NCI-H146 treated with DMSO at 0.1 percent for 48 hours (cell line): ENCODE results near the gene VAV1.
"Not testable (repeated sequence)": the region's sequence is repeated elsewhere in the genome, so short reads cannot be mapped to it uniquely, and the experiment has no call there.

ENCODE experiments used
- DNase-seq: peaks from one replicate; lab custom pipeline; 2025; ENCODE audit not compliant: unreplicated experiment; lab: John Stamatoyannopoulos, UW

Gene VAV1

DNA sequence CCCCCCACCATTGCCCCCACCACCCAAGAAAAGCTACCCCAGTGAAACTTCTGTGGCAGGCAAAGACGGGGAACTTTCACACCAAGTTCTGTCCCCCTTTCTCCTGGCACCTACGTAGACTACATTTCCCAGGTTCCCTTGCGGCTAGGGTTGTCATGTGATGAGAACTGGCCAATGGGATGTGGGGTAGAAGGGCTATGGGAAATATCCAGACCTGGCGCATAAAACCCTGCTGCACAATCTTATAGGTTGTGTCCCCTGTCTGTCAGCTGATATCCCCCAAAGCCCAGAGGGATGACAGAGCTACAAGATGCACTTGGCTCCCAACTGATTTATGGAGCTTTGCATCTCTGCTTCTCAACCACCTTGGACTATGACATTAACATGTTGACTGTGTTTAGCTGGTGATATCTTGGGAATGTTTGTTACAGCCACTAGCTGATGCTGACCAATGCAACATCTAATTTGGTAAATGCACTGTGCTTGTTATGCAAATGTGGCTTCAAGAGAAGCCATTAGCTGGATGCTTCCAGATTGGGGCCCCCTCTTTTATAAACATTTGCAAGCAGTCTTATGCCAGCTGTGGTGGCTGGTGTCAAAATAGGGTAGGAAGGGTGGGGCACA, 11.3 kb upstream of the VAV1 start:
- no peak for DNase-seq

DNA sequence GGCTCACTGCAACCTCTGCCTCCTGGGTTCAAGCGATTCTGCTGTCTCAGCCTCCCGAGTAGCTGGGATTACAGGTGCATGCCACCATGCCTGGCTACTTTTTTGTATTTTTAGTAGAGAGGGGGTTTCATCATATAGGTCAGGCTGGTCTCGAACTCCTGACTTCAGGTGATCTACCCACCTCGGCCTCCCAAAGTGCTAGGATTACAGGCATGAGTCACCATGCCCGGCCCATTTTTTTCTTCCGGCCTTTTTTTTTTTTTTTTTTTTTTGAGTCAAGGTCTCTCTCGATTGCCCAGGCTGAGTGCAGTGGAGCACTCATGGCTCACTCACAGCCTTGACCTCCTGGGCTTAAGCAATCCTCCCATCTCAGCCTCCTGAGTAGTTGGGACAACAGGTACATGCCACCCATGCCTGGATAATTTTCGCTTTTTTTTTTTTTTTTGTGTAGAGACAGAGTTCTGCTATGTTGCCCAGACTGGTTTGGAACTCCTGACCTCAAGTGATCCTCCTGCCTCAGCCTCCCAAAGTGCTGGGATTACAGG, 10.2 kb upstream of the VAV1 start:
- DNase-seq: not testable (repeated sequence)

DNA sequence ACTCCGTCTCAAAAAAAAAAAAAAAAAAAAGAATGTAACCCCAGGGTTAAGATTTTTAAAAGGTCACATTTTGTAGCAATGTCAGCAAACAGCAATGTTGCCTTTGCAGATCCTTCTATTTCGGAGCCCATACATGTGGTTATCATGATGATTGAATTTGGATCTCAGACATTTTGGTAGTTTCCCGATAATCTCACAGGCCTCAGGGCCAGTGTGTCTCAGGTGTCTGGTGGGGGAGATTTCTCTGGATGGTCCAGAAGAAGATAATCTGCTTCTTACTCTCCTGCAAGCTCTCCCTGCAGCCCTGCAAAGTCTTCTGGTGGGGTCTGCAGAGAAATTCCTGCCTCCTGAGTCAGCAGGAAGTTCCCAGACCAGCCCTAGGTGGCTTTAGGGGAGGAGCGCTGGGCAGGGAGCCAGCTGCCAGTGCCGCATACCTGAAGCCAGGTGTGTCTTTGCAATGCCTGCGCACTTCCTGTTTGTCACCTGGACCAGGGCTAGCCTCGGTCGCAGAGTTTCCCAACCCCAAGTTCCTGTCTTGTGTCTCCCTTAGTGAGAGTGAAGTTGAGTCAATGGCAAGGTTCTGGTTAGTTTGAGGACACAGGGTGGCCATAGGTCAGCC, 6.7 kb upstream of the VAV1 start:
- DNase-seq: peak; percentile 37

DNA sequence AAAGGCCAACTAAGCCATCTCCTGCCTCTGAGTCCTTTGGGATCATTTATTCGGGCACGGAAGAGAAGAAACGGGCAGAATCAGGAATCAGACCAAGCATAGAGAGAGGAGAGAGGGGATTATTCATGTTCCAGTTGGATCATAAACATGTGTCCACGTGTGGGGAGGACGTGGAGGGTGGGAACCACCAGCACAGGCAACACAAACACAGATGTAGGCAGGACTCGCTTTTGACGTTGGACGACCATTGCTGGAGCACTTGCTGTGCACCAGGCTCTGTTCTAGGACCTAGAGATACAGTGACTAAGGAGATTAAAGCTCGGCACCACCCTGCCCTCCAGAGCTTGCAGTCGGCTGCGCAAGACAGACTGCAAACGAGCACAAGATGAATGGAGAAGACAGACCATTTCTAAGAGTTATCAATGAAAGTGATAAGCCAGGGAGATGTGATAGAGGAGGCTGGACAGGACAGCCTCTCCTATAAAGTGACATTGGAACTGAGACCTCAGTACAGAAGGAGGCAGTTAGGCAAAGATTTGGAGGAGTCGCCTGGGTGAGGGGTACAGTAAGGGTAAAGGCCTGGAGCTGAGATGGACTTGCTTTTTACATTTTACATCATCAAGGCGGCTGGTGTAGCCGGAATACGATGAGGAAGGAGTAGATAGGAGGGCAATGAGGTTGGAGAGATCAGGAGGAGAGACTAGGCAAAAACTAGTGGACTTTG, 6.0 kb upstream of the VAV1 start:
- no peak for DNase-seq

DNA sequence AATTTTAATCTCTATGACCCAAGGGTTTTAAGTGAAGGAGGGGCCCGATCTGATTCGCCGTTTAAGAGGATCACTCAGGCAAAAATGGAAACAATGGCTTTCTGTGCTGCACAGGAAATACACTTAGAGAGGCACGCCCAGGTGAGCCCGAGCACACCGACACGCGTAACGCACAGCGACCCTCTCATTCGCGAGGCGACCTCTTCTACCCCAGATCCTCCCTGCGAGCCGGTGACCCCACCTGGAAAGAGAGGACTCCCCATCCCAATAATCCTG, 5.5 kb upstream of the VAV1 start:
- peak; percentile 14 for DNase-seq

DNA sequence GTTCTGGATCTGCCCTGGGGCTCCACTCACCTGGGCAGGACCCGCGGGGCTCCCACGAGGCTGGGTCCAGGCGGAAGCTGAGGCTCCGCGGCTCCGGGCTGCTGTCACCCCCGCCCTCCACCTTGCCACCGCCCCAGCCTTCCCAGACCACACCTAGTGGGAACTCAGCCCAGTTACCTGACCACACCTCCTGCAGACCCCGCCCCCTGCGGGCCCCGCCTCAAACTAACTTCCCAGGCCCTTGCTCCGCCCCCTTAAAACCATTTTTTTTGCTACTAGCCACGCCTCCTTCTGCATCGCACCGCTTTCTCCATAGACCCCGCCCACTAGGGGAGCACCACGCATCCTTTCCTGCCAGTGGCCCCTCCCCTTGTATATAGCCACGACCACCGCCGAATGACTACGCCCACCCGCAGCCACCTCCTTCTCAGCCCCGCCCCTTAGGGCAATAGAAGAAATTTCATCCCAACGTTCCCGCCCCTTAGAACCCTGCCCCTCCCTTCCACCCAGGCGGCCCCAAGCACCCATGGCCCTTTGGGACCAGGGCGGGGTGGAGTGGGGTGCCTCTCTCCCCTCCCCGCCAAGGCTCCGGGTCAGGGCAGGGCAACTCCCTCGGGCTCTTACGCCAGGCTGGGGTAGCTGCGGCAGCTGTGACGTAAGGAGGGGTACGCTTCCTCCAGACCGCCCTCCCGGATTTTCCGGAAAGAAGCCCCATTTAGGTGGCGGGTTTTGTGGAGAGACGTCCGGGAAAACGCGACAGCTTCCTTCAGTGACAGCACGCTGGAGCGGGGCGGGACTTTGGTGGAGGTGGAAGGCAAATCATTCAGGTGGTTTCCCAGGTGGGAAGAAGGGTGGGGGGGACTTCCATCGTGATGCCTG, 4.9 kb upstream of the VAV1 start, which contains the start of gene SH2D3A:
SH2D3A (minus strand) TSS at position 79 of the 879 bp plus-strand sequence. CDS start 3,687 bp downstream, outside the sequence.
- DNase-seq: peak; percentile 76

DNA sequence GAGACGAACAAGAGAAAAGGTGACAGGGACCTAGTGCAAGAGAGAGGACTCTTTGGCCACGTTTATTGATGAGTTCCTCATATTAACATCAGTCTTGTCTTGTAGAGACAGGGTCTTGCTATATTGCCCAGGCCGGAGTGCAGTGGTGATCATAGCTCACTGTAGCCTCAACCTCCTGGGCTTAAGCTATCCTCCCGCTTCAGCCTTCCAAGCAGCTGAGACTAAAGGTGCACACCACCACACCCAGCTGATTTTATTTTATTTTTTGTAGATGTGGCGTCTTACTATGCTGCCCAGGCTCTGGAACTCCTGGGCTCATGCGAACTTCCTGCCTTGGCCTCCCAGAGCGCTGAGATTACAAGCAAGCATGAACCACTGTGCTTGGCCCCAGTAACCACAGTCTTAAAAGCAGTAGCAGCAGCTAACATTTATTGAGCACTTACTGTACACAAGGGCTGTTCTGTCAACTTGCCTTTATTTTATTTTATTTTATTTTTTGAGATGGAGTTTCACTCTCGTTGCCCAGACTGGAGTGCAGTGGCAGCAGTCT, 4.2 kb upstream of the VAV1 start:
- no peak for DNase-seq

DNA sequence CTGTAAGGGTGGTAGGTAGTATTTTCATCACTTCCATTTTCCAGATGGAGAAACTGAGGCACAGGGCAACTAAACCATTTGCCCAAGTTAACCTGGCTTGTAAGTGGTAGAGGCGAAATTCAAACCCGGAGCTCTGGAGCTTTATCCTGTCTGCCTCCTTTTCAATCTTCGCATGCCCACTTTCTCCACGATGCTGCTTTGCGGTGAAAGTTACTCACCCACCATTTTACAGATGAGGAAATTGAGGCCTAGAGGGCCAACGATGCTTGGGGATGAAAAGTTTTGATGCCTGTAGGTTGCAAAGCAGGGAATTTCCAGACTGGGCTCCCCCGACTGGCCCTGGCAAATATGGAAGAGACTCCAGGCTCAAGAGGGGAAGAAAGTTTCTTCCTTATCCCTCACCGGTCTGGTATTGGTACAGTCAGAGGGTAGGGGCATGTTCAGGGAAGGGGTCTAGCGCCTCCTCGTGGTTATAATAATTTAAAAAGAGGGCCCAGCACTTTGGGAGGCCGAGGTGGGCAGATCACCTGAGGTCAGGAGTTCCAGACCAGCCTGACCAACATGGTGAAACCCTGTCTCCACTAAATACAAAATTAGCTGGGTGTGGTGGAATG, 3.4 kb upstream of the VAV1 start:
- DNase-seq: no peak

DNA sequence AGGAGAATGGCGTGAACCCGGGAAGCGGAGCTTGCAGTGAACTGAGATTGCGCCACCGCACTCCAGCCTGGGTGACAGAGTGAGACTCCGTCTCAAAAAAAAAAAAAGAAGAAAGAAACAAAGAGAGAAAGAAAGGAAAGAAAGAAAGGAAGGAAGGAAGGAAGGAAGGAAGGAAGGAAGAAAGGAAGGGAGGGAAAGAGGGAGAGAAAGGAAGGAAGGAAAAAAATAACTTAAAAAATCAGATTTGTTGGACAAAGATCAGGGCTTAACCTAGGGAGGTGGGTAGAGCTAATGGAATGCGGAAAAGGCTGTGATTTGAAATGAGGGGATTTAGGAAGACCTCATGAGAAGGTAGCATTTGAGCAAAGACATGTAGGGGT, 870 bp upstream of the VAV1 start:
- not testable (repeated sequence) for DNase-seq

DNA sequence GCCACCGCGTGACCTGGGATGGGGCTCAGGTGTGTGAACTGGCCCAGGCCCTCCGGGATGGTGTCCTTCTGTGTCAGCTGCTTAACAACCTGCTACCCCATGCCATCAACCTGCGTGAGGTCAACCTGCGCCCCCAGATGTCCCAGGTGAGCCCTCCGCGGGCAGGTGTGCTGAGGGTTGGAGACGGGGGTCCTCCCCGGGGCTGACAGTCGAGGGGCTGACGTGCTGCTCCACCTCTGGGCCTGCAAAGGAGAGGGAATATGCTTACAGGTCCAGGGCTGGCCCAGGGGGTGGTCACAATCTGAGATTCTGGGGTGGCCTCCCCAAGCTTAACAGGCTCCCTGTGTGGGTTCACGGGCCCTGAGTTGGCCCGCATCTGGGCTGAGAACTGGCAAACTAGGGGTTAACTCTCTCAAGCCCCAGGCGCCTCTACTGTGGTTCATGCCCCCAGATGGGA, 386 bp downstream of the VAV1 start:
- DNase-seq: no peak

DNA sequence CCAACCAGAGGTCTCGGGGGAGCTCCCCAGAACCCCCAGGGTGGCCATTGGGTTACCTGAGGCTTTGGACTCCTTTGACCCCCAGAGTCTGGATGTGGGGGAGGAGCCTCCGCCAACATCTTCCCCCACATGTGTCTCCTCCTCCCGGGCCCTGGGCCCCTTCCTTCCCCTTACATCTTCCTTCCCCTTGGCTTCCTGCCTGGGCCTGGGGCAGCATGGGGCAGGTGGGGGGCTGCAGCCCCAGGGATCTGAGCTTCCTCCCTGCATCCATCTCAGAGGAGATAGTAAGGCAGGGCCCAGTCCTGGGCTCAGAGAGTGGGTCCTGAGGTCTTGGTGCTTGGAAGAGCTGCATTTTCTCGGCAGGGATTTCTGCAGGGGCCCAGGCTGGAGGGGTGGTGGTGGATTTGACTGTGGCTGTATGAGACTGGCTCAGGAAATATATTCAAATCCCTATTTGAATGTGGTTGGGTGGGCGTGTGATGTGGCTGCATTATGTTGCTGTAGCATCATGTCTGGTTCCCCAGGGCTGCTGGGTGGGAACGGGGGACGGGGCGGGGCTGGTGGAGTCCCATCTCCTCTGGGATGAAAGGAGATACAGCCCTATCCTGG, 919 bp downstream of the VAV1 start:
- DNase-seq: no peak

DNA sequence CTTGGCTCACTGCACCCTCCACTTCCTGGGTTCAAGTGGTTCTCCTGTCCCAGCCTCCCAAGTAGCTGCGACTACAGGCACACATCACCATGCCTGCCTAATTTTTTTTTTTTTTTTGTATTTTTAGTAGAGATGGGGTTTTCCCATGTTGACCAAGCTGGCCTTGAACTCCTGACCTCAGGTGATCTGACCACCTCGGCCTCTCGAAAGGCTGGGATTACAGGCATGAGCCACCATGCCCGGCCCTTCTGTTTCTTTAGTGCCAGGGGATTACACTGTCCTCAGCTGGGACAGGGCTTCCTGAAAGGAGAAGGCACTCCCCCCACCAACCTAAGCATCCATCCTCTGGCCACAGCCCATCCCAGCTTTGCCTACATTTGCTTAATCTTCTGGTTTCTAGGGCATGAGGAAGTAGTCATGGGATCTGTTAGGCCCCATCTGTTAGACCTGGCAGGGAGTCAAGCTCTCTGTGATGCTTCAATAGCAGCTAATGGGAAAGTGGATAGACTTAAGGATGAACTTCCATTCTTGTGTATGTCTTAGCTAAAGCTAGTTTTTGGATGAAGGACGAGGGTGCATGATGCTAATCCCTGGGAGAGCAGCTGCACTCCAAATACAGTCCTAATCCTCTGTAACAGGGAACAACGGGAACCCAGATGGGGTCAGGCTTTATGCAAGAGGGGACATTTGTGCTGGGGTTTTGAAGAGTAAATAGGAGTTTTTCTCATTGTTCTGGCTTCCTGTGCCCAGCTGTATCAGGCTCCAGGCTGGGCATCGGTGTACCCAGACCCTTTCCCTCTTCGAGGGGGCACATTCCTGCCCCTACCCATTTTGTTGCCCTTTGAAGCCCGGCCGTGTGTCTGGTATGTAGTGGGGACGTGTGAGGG, 2.6 kb downstream of the VAV1 start:
- no peak for DNase-seq

DNA sequence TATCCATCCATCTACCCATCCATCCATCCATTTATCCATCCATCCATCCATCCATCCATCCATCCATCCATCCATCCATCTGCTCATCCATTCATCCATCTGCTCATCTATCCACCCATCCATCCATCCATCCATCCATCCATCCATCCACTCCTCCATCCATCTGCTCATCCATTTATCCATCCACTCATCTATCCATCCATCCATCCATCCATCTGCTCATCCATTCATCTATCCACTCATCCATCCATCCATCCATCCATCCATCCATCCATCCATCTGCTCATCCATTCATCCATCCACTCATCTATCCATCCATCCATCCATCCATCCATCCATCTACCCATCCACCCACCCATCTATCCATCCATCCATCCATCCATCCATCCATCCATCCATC, 3.5 kb downstream of the VAV1 start:
- DNase-seq: not testable (repeated sequence)

DNA sequence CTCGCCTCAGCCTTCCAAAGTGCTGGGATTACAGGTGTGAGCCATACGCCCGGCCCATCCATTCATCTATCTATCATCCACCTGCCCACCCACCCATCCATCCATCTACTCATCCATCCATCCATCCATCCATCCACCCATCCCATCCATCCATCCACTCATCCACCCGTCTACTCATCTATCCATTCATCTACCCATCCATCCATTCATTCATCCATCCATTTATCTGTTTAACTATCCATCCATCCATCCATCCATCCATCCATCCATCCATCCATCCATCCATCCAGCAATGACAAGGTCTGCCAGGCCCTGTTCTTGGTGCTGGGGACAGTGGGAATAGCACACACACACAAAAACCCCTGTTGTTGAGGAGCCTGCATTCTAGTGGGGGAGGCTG, 4.5 kb downstream of the VAV1 start:
- no peak for DNase-seq

DNA sequence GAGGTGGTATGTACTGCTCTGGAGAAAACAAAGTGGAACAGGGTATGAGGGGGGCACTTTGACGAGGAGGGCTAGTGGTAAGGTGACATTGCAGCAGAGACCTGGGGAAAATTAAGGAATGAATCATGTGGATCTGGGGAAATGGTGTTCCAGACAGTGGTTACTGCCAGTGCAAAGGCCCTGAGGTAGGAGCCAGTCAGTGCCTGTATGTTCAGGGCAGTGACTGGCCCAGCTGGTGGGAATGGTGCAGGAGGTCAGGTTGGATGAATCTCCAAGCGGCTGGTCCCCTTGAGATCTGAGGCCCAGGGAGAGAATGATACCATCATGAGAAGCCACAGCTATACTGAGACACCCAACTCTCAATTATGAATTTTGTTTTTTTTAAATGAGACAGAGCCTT, 4.9 kb downstream of the VAV1 start:
- DNase-seq: no peak

DNA sequence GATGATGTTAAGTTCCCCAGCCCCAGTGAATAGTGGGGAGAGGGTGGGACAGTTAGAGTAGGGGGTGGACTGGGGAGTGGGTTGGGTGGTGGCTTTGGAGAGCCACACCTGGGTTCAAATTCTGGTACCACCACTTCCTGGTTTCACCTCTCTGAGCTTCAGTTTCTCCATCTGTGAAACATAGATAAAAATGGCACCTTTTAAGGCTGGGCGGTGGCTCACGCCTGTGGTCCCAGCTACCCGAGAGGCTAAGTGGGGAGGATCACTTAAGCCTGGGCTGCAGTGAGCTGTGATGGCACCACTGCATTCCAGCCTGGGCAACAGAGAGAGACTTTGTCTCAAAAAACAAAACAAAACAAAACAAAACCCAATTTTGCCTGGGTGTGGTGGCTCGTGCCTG, 5.9 kb downstream of the VAV1 start:
- DNase-seq: no peak

DNA sequence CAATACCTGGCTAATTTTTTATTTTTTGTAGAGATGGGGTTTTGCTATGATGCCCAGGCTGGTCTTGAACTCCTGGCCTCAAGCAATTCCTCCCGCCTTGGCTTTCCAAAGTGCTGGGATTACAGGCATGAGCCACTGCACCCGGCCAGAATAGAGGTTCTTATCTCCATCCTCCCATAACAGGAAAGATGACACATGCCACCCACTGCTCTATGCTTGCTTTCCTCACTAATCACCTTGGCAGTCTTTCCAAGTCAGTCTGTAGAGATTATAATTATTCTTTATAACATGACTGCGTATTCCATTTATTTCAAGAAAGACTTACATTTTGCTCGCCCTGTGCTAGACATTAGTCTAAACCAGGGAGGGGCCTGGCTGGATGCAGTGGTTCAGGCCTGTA, 6.7 kb downstream of the VAV1 start:
- no peak for DNase-seq

DNA sequence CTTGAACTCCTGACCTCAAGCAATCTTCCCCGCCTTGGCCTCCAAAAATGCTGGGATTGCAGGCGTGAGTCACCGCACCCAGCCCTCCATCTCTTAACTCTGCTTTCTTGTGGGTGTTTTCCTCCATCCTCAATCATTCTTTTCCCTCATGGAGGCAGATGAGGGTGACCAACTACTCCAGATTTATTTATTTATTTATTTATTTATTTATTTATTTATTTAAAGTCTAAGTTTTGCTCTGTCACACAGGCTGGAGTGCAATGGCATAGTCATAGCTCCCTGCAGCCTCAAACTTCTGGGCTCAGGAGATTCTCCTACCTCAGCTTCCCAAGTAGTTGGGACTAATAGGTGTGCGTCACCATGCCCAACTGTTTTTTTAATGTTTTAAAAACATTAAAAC, 14.9 kb downstream of the VAV1 start:
- no peak for DNase-seq

DNA sequence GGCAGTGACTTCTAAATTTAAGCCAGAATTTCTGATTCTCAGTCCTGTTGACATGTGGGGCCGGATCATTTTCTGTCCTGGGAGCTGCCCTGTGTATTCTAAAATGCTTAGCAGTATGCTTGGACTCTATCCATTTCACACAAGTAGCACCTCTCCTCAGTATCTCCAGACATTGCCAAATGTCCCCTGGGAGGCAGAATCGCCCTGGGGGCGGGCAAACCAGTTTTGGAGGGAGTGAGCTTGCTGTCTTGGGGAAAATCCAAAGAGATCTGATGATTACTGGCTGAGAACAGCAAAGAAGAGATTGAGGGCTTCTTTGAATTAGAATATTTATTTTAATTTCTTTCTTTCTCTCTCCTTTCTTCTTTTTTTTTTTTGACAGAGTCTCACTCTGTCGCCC, 16.4 kb downstream of the VAV1 start:
- DNase-seq: no peak
